Skin of body (tissue), 2 donors: ENCODE data around the gene MFAP2. TPM values are rescaled to one million over a fixed set of nuclear protein-coding genes. Genes with fewer than 3 reads are reported as not detected.
A peak's percentile ranks its signal among the peaks of the same experiment; 100 is the strongest.

Experiments
- DNase-seq: peaks from one replicate; lab custom pipeline; 2025; lab: John Stamatoyannopoulos, UW
- total RNA-seq: library from RNA; depleted of rRNA; stranded (reverse); fragments of >200 nt; gene quantifications from one replicate; pipeline ENCODE4 v1.2.3, GENCODE V29; 2014

Gene MFAP2
- total RNA-seq, 1 donor from 2014 or later: 38.3 TPM

DNA sequence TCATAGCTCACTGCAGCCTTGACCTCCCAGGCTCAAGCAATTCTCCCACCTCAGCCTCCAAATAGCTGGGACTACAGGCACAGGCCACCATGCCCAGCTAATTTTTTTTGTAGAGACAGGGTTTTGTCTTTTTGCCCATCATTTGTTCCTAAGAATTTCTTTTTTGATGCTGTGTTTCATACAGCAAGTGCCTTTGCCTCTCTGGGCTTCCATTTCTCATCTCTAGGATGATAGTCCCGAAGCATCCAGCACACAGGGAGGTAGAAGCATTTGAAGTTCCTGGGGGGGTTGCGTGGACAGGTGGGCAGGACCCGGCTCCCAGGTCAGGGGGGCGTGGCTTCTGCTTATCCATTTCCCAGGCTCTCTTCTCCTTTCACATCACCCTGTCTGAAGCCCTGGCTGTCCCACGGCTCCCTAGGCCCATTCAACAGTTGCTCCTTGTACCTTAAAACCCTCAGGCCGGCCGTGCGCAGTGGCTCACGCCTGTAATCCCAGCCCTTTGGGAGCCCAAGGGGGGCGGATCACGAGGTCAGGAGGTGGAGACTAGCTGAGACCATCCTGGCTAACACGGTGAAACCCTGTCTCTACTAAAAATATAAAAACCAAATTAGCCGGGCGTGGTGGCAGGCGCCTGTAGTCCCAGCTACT is 27.9 kb upstream of the MFAP2 start:
- no peak for DNase-seq

- no peak for DNase-seq
Observed at GRCh38 chr1:17007121-17007520, 26.7 kb upstream of the MFAP2 start.

GRCh38 chr1:17005365-17005740 is 24.9 kb upstream of the MFAP2 start:
- no peak for DNase-seq

DNA sequence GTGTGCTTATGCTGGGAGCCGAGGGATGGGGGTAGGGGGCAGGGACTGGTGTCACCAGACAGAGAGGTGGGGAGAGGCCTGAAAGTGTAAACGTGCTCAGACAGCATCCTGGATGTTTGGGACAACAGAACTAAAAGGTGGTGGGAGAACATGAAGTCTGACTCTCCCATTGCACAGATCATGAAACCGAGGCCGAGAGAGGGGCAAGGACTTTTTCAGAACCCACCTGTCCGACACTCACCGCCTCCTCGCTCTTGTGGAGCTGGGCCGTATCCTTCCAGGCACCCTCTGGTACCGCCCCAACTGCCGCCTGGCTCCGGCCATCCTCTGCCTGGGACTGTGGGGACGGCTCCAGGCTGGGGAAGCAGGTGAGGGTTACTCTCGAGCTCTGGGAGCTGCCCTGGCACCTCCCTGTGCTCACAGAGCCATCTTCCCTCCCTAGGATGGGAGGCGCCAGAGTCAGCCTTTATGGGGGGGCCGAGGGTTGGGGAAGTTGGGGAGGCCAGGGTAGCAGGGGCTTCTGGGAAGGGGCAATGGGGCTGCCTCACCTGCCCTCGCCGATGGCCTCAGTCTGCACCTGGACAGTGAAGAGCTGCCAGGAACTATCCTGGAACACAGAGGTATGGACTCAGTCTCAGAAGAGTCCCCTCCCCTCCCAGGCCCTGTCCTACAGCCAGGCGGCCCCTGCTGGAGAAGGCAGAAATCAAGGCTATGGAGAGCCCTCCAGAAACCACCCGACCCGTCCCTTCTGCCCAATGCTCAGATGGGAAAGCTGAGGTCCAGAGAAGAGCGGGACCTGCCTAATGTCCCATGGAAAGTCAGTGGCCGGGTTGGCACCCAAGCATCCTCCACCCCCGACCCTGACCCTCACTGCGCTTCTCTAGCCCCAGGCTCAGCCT is 24.3 kb upstream of the MFAP2 start:
- DNase-seq: no peak

GRCh38 chr1:17002524-17002902 is 22.1 kb upstream of the MFAP2 start:
- no peak for DNase-seq

- no peak for DNase-seq
Observed at GRCh38 chr1:17001760-17002523, 21.5 kb upstream of the MFAP2 start.

DNA sequence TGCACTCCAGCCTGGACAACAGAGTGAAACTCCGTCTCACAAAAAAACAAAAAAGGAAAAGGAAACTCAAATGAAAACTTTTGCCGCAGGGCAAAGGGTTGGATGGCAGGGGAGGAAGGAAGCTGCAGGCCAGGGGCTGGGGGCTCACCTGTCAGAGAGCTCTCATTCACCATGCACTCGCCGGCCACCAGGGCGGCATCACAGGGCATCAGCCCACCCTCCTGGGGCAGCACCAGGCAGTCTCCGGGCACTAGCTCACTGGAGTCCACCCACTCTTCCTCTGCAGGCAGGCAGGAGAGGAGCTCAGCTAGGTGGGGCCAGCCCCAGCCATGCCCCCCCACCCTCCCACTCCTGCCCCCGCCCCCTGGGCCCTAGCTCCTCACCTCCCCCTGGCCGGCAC is 19.4 kb upstream of the MFAP2 start:
- DNase-seq: no peak

- DNase-seq: no peak
Observed at GRCh38 chr1:16998589-16998988, 18.2 kb upstream of the MFAP2 start.

DNA sequence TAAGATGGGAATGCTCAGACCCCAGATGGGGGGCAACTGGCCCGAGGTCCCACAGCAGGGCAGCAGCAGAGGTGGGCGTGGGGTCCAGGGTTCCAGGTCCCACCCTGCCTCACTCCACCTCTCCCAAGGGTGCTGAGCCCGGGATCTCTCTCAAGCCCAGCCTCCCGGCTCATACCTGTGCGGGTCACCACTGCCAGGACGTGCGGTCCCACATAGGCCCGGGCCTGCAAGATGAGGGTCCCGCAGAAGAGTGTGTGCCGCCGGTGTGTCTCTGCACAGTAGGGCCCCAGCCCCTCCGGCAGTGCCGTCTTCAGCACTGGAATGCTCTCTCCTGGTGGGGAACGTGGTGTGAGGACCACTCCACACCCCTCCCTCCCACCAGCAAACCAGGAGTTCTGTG is 16.4 kb upstream of the MFAP2 start:
- no peak for DNase-seq

GRCh38 chr1:16993521-16994038 is 13.2 kb upstream of the MFAP2 start:
- no peak for DNase-seq

- DNase-seq: no peak
Observed at GRCh38 chr1:16992675-16993074, 12.3 kb upstream of the MFAP2 start.

DNA sequence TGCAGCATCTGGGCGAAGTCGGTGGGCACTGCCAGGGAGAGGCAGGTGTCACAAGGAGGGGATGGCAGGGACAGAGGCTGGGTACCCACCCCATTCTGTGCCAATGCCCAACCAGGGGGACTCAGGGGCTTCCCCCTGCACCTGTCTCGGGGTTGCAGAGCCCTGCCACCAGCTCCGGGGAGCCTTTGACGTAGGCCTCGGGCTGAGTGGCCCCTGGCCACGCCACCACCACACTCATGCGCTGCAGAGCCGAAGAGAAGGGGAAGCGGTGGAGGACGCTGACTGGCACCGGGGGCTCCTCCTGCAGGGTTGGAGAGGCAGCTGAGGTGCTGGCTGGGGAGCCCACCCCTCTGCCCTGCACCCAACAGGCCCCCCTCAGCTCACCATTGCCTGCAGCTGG is 11.7 kb upstream of the MFAP2 start:
- DNase-seq: no peak

GRCh38 chr1:16991571-16991970 is 11.2 kb upstream of the MFAP2 start:
- DNase-seq: no peak

- DNase-seq: no peak
Observed at GRCh38 chr1:16989676-16990391, 9.4 kb upstream of the MFAP2 start.

DNA sequence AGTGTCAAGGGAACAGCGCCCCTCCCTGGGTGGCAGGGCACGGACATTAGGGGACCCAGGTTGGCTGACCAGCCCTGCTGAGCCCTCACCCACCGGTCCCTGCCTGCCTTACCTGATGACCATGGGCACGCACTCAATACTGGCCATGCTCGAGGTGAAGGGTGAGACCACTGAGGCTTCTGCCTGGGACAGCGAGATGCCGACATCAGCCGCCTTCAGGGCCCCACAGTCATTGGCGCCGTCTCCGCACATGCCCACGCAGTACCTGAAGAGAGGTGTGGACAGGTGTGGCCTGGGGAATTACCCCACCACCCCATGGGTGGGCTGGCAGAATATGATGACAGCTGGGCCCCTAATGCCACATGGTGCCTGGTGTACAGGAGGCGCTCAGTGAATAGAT is 7.8 kb upstream of the MFAP2 start:
- DNase-seq: no peak

DNA sequence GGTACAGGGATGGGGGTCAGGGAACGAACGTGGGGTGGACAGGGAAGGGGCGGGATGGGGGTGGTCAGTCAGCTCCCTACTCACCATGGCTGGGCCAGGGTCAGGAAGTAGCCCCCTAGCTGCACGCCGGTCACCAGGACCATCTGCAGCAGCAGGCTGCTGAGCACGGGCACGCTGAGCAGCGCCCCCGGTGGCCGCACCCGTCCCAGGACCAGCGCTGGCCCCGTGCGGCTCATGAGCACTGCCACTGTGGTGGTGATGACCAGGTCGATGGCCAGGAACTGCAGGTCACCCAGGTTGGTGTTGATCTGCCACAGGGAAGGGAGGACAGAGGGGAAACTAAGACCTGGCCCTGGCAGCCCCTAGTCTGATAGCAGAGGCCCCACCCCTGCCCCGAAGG is 6.5 kb upstream of the MFAP2 start:
- no peak for DNase-seq

GRCh38 chr1:16986560-16986959 is 6.1 kb upstream of the MFAP2 start:
- no peak for DNase-seq

DNA sequence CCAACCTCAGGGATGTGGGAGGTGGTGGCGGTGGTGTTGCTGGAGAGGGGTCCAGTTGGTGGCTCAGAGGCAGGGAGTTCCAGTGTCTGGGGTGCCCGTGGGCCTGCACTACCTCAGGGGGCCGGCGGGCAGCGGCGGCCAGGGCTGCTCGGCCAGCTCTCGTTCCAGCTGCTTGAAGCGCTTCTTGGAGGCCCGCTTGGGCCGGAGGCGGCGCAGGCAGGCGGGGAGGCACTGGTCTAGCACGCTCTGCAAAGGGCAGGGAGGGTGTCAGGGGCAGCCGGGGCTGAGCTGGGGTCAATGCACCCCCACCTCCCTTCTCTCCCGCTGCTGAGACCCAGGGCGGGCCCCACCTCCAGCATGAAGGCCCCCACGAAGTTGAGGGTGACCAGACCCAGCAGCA is 5.7 kb upstream of the MFAP2 start:
- DNase-seq: no peak

DNA sequence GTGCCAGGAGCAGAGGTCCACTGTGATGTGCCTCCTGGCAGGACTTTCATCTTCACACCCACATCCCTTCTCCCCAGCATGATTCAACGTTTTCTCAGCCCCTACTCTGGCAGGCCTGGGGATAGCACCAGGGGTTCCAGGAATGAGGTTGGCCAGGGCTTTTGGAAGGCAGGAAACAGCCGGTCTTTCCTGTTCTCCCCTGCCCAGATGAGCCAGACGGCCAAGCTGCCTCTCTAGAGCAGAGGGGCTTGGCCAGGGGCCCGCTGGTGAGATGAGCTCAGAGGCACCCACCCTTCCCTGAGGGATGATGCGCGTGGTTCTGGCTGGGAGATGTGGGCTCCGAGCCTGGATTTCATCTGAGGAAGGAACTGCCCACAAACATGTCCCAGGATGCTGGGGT is 4.3 kb upstream of the MFAP2 start:
- DNase-seq: peak; percentile 58

GRCh38 chr1:16983649-16984048 is 3.2 kb upstream of the MFAP2 start:
- no peak for DNase-seq

- no peak for DNase-seq
Observed at GRCh38 chr1:16982902-16983301, 2.5 kb upstream of the MFAP2 start.
